SK-N-SH treated with all-trans-retinoic acid at 6 μM for 48 hours (cell line): ENCODE measurements around the gene PTPN1.

Source experiments
- ESRRG ChIP-seq: fragments of 250-450 bp; sonication (Bioruptor Pico); IDR thresholded peaks from 2 replicates; pipeline ENCODE4 v1.6.1; 2021; ENCODE audit warnings: mild to moderate bottlenecking
- TCF4 ChIP-seq: fragments of 250-450 bp; sonication (Bioruptor Pico); IDR thresholded peaks from 2 replicates; pipeline ENCODE4 v1.8.0; 2021; ENCODE audit warnings: mild to moderate bottlenecking, moderate library complexity, borderline replicate concordance
- ZFP3 ChIP-seq: fragments of 250-450 bp; sonication (Bioruptor Pico); IDR thresholded peaks from 2 replicates; pipeline ENCODE4 v1.5.0; 2020; ENCODE audit warnings: mild to moderate bottlenecking, moderate library complexity
- ZNF8 ChIP-seq: fragments of 450-650 bp; formaldehyde crosslinking; IDR thresholded peaks from 2 replicates; pipeline ENCODE4 v1.5.0; 2020; ENCODE audit warnings: mild to moderate bottlenecking, moderate library complexity
- TF ChIP-seq, protein P1 (sequence below): fragments of 250-450 bp; sonication (Bioruptor Pico); IDR thresholded peaks from 2 replicates; pipeline ENCODE4 v1.8.0; 2020; ENCODE audit warnings: mild to moderate bottlenecking, moderate library complexity, borderline replicate concordance
- TF ChIP-seq, protein P2 (sequence below): fragments of 250-450 bp; sonication (Bioruptor Pico); IDR thresholded peaks from 2 replicates; pipeline ENCODE4 v1.5.1; 2020; ENCODE audit warnings: low read depth, mild to moderate bottlenecking, moderate library complexity
- TF ChIP-seq, protein P3 (sequence below): fragments of 250-450 bp; sonication (Bioruptor Pico); IDR thresholded peaks from 2 replicates; pipeline ENCODE4 v1.5.0; 2020; ENCODE audit warnings: mild to moderate bottlenecking, moderate library complexity

DNA sequence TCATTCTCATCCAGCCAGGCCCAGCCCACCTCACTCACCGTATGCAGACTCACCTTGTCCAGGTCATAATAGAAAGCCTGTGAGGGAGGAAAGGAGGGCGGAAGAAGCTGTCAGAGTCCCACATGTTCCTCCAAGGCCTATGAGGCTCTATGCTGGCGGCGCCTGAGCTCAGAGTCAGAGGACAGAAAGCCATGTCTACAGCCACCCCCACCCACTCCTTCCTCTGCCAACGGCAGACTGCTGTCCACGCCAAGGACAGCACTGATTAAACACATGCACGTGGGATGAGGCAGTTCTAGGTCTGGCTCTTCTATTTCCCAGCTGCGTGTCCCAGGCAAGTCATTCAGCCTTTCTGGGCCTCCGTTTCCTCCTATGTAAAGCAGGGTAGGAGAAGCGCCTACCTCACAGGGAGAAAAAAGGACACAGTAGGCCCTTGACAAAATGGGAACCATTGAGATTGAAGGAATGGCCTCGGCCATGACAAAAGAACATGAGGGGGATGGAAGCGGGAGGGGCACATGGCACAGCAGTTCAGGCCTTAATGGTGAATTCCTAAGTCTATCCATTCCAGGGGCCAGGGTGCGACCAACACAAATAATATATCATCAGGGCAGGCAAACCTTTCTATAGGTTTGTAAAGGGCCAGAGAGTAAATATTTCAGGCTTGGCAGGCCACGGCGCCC, 101.1 kb downstream of the PTPN1 start:
- TF ChIP-seq ESRRG (CRISPR knock-in tag): no peak
- TF ChIP-seq, protein P1, sequence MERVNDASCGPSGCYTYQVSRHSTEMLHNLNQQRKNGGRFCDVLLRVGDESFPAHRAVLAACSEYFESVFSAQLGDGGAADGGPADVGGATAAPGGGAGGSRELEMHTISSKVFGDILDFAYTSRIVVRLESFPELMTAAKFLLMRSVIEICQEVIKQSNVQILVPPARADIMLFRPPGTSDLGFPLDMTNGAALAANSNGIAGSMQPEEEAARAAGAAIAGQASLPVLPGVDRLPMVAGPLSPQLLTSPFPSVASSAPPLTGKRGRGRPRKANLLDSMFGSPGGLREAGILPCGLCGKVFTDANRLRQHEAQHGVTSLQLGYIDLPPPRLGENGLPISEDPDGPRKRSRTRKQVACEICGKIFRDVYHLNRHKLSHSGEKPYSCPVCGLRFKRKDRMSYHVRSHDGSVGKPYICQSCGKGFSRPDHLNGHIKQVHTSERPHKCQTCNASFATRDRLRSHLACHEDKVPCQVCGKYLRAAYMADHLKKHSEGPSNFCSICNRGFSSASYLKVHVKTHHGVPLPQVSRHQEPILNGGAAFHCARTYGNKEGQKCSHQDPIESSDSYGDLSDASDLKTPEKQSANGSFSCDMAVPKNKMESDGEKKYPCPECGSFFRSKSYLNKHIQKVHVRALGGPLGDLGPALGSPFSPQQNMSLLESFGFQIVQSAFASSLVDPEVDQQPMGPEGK: no peak
- TF ChIP-seq ZNF8 (CRISPR knock-in tag): no peak
- TF ChIP-seq, protein P2, sequence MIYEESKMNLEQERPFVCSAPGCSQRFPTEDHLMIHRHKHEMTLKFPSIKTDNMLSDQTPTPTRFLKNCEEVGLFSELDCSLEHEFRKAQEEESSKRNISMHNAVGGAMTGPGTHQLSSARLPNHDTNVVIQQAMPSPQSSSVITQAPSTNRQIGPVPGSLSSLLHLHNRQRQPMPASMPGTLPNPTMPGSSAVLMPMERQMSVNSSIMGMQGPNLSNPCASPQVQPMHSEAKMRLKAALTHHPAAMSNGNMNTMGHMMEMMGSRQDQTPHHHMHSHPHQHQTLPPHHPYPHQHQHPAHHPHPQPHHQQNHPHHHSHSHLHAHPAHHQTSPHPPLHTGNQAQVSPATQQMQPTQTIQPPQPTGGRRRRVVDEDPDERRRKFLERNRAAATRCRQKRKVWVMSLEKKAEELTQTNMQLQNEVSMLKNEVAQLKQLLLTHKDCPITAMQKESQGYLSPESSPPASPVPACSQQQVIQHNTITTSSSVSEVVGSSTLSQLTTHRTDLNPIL (CRISPR knock-in tag): no peak
- no peak for TF ChIP-seq TCF4 (CRISPR knock-in tag)
- TF ChIP-seq, protein P3, sequence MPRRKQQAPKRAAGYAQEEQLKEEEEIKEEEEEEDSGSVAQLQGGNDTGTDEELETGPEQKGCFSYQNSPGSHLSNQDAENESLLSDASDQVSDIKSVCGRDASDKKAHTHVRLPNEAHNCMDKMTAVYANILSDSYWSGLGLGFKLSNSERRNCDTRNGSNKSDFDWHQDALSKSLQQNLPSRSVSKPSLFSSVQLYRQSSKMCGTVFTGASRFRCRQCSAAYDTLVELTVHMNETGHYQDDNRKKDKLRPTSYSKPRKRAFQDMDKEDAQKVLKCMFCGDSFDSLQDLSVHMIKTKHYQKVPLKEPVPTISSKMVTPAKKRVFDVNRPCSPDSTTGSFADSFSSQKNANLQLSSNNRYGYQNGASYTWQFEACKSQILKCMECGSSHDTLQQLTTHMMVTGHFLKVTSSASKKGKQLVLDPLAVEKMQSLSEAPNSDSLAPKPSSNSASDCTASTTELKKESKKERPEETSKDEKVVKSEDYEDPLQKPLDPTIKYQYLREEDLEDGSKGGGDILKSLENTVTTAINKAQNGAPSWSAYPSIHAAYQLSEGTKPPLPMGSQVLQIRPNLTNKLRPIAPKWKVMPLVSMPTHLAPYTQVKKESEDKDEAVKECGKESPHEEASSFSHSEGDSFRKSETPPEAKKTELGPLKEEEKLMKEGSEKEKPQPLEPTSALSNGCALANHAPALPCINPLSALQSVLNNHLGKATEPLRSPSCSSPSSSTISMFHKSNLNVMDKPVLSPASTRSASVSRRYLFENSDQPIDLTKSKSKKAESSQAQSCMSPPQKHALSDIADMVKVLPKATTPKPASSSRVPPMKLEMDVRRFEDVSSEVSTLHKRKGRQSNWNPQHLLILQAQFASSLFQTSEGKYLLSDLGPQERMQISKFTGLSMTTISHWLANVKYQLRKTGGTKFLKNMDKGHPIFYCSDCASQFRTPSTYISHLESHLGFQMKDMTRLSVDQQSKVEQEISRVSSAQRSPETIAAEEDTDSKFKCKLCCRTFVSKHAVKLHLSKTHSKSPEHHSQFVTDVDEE (CRISPR knock-in tag): no peak
- no peak for TF ChIP-seq ZFP3 (CRISPR knock-in tag)
